WTC11 (cell line): Measurements from ENCODE around the gene LILRB3. TPM values are rescaled to one million over a fixed set of nuclear protein-coding genes. Genes with fewer than 3 reads are reported as not detected.
A peak's percentile ranks its signal among the peaks of the same experiment; 100 is the strongest.

Experiments used
- ATAC-seq: fragments of 200-7000 bp; cut with Tn5 transposase; 2 replicates; pipeline ENCODE4 v1.10.0; 2021; ENCODE audit warnings: mild to moderate bottlenecking, moderate library complexity
- CTCF ChIA-PET: fragments of 300-600 bp; sonication (Branson Sonifier 250); formaldehyde crosslinking; loops from one replicate; lab custom pipeline; 2021; ENCODE audit warnings: antibody characterized with exemption; lab: Charles Lee
- POLR2A ChIA-PET: fragments of 350-600 bp; sonication (Branson Sonifier 250); formaldehyde crosslinking; loops from one replicate; lab custom pipeline; 2021; ENCODE audit warnings: antibody characterized with exemption; lab: Charles Lee
- DNase-seq: peaks from one replicate; pipeline ENCODE4 v3.0.0; 2021; ENCODE audit warnings: low spot score
- H3K27ac Mint-ChIP-seq: 2 replicates; pipeline ENCODE4 v1.8.0; 2021; ENCODE audit warnings: mixed read lengths
- H3K27me3 Mint-ChIP-seq: 2 replicates; pipeline ENCODE4 v1.8.0; 2021; ENCODE audit warnings: low read depth, mild to moderate bottlenecking, moderate library complexity, mixed read lengths
- H3K36me3 Mint-ChIP-seq: 2 replicates; pipeline ENCODE4 v1.8.0; 2021; ENCODE audit warnings: mixed read lengths
- H3K4me1 Mint-ChIP-seq: 2 replicates; pipeline ENCODE4 v1.8.0; 2022; ENCODE audit warnings: mixed read lengths
- H3K4me3 Mint-ChIP-seq: 2 replicates; pipeline ENCODE4 v1.8.0; 2021; ENCODE audit warnings: mild to moderate bottlenecking, moderate library complexity, mixed read lengths
- H3K9me3 Mint-ChIP-seq: 2 replicates; pipeline ENCODE4 v1.8.0; 2021; ENCODE audit warnings: mixed read lengths
- CREB1 ChIP-seq: sonication (generic); formaldehyde crosslinking; IDR thresholded peaks from 2 replicates; pipeline ENCODE4 v1.8.0; 2023; ENCODE audit warnings: mild to moderate bottlenecking, missing genetic modification reagents
- ELF4 ChIP-seq: sonication (generic); formaldehyde crosslinking; IDR thresholded peaks from 2 replicates; pipeline ENCODE4 v1.8.1; 2022; ENCODE audit warnings: low read depth, mild to moderate bottlenecking, moderate library complexity, missing genetic modification reagents
- EMX1 ChIP-seq: fragments of 250-450 bp; sonication (Bioruptor Pico); IDR thresholded peaks from 2 replicates; pipeline ENCODE4 v1.8.0; 2021; ENCODE audit warnings: mild to moderate bottlenecking
- FOXJ3 ChIP-seq: sonication (generic); formaldehyde crosslinking; IDR thresholded peaks from 2 replicates; pipeline ENCODE4 v1.9.0; 2021; ENCODE audit warnings: missing genetic modification reagents, mild to moderate bottlenecking, borderline replicate concordance
- JUN ChIP-seq: sonication (generic); formaldehyde crosslinking; IDR thresholded peaks from 2 replicates; pipeline ENCODE4 v1.8.0; 2023; ENCODE audit warnings: mild to moderate bottlenecking, missing genetic modification reagents
- NFE2L1 ChIP-seq: sonication (generic); formaldehyde crosslinking; IDR thresholded peaks from 2 replicates; pipeline ENCODE4 v1.8.1; 2023; ENCODE audit warnings: missing genetic modification reagents
- SOX15 ChIP-seq: fragments of 250-450 bp; sonication (Bioruptor Pico); IDR thresholded peaks from 2 replicates; pipeline ENCODE4 v1.9.0; 2021; ENCODE audit warnings: mild to moderate bottlenecking
- ZNF121 ChIP-seq: sonication (generic); formaldehyde crosslinking; IDR thresholded peaks from 2 replicates; pipeline ENCODE4 v1.8.0; 2023; ENCODE audit warnings: missing genetic modification reagents
- ZNF138 ChIP-seq: sonication (generic); formaldehyde crosslinking; conservative IDR thresholded peaks from 2 replicates; pipeline ENCODE4 v1.8.1; 2022; ENCODE audit warnings: mild to moderate bottlenecking, moderate library complexity, missing genetic modification reagents
- ZNF219 ChIP-seq: sonication (generic); formaldehyde crosslinking; IDR thresholded peaks from 2 replicates; pipeline ENCODE4 v1.8.0; 2023; ENCODE audit warnings: missing genetic modification reagents, mild to moderate bottlenecking, borderline replicate concordance
- ZNF423 ChIP-seq: fragments of 250-450 bp; sonication (Bioruptor Pico); IDR thresholded peaks from 2 replicates; pipeline ENCODE4 v2.1.2; 2022; ENCODE audit warnings: mild to moderate bottlenecking, moderate library complexity
- total RNA-seq: library from RNA; stranded (reverse); gene quantifications from 3 replicates; pipeline ENCODE4 v1.2.3, GENCODE V29; 2021
- TF ChIP-seq, protein P1 (sequence below): fragments of 250-450 bp; sonication (Bioruptor Pico); IDR thresholded peaks from 2 replicates; pipeline ENCODE4 v1.9.0; 2021; ENCODE audit warnings: mild to moderate bottlenecking, borderline replicate concordance
- TF ChIP-seq, protein P2 (sequence below): sonication (generic); formaldehyde crosslinking; IDR thresholded peaks from 2 replicates; pipeline ENCODE4 v1.8.1; 2023; ENCODE audit warnings: mild to moderate bottlenecking, missing genetic modification reagents, moderate library complexity
- TF ChIP-seq, protein P3 (sequence below): sonication (generic); formaldehyde crosslinking; IDR thresholded peaks from 2 replicates; pipeline ENCODE4 v1.8.0; 2023; ENCODE audit warnings: missing genetic modification reagents
- TF ChIP-seq, protein P4 (sequence below): sonication (generic); formaldehyde crosslinking; IDR thresholded peaks from 2 replicates; pipeline ENCODE4 v1.8.1; 2022; ENCODE audit warnings: mild to moderate bottlenecking, moderate library complexity, missing genetic modification reagents
- TF ChIP-seq, protein P5 (sequence below): fragments of 250-450 bp; sonication (Bioruptor Pico); IDR thresholded peaks from 2 replicates; pipeline ENCODE4 v1.9.0; 2021; ENCODE audit warnings: moderate library complexity, mild to moderate bottlenecking, inconsistent platforms, borderline replicate concordance
- TF ChIP-seq, protein P6 (sequence below): sonication (generic); formaldehyde crosslinking; IDR thresholded peaks from 2 replicates; pipeline ENCODE4 v1.8.0; 2022; ENCODE audit warnings: mild to moderate bottlenecking, missing genetic modification reagents

LILRB3 gene
- total RNA-seq, 1 experiment from 2014 or later: not detected

DNA sequence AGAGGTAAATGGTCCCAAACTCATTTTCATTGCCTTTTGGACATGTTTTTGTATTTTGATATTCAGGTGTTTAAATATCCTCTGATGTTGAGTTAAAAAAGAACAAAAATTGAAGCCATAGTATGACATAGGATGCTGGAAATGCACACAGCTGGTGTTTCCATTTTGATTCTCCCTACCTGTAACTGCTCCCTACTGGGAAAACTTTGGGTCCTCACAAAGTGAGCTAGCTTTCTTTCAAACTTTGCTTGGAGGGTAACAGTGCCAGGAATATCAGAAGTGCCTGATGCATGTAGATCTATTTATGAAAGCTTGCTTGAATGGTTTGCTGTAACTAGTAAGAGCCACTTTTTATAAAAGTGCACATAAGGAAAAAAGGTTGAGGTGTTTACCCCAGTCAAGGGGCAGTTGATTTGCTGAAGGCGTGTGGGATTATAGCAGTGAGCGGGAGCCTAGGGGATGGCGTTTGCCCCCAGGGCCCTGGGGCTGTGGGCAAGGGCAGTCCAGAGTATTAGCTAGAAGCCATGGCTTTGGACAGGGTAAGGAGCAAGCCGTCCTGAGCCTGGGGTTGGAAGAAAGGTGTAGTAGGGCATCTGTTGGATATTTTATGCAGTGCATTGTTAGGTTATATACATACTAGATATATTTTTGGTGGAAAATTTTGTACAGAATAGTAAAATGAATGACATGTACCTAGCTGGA is 17.9 kb downstream of the LILRB3 start (continued):
- TF ChIP-seq, protein P1, sequence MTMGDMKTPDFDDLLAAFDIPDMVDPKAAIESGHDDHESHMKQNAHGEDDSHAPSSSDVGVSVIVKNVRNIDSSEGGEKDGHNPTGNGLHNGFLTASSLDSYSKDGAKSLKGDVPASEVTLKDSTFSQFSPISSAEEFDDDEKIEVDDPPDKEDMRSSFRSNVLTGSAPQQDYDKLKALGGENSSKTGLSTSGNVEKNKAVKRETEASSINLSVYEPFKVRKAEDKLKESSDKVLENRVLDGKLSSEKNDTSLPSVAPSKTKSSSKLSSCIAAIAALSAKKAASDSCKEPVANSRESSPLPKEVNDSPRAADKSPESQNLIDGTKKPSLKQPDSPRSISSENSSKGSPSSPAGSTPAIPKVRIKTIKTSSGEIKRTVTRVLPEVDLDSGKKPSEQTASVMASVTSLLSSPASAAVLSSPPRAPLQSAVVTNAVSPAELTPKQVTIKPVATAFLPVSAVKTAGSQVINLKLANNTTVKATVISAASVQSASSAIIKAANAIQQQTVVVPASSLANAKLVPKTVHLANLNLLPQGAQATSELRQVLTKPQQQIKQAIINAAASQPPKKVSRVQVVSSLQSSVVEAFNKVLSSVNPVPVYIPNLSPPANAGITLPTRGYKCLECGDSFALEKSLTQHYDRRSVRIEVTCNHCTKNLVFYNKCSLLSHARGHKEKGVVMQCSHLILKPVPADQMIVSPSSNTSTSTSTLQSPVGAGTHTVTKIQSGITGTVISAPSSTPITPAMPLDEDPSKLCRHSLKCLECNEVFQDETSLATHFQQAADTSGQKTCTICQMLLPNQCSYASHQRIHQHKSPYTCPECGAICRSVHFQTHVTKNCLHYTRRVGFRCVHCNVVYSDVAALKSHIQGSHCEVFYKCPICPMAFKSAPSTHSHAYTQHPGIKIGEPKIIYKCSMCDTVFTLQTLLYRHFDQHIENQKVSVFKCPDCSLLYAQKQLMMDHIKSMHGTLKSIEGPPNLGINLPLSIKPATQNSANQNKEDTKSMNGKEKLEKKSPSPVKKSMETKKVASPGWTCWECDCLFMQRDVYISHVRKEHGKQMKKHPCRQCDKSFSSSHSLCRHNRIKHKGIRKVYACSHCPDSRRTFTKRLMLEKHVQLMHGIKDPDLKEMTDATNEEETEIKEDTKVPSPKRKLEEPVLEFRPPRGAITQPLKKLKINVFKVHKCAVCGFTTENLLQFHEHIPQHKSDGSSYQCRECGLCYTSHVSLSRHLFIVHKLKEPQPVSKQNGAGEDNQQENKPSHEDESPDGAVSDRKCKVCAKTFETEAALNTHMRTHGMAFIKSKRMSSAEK: no peak
- TF ChIP-seq ZNF138 (no peak), JUN (CRISPR knock-in tag) (no peak), ZNF219 (CRISPR knock-in tag) (no peak), CREB1 (no peak), NFE2L1 (CRISPR knock-in tag) (no peak)
- TF ChIP-seq, protein P2, sequence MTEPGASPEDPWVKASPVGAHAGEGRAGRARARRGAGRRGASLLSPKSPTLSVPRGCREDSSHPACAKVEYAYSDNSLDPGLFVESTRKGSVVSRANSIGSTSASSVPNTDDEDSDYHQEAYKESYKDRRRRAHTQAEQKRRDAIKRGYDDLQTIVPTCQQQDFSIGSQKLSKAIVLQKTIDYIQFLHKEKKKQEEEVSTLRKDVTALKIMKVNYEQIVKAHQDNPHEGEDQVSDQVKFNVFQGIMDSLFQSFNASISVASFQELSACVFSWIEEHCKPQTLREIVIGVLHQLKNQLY (CRISPR knock-in tag): no peak

DNA sequence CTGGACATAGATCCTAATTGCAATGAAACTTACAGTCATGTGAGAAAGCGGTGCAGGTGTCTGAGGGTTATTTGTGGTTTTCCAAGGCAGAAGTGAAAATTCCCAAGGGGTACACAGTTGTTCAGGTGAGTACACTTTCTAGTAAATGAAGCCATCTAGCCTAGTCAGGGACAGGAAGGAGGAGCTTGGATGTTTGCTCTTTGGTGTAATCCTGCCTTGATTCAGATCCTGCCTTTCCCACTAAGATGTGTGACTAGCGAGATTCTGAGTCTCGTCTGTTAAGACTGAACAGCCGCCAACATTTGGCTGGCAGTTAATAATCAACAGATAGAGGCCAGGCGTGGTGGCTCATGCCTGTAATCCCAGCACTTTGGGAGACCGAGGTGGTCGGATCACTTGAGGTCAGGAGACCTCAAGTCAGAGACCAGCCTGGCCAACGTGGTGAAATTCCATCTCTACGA is 19.6 kb downstream of the LILRB3 start:
- ChIA-PET POLR2A (no interaction called here), CTCF (interaction anchor here (1.9 kb wide), 1 partner anchor 63 kb away, joined by 6 read pairs; no protein-coding TSS in a partner anchor)
- Mint-ChIP-seq H3K4me3 (peak overlapping the region; percentile 100), H3K27me3 (no peaks in the 10 kb centered on the region), H3K9me3 (no peaks in the 10 kb centered on the region), H3K4me1 (peaks cover 68% of the 10 kb centered on the region), H3K27ac (peak overlapping the region; percentile 100), H3K36me3 (peaks cover 76% of the 10 kb centered on the region)
- 0 out of 2 replicates have a peak, but pooled peaks have one; percentile 19 for TF ChIP-seq EMX1 (CRISPR knock-in tag)
- TF ChIP-seq, protein P3, sequence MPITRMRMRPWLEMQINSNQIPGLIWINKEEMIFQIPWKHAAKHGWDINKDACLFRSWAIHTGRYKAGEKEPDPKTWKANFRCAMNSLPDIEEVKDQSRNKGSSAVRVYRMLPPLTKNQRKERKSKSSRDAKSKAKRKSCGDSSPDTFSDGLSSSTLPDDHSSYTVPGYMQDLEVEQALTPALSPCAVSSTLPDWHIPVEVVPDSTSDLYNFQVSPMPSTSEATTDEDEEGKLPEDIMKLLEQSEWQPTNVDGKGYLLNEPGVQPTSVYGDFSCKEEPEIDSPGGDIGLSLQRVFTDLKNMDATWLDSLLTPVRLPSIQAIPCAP (CRISPR knock-in tag): no peak
- ATAC-seq (no peak), DNase-seq (no peak)

DNA sequence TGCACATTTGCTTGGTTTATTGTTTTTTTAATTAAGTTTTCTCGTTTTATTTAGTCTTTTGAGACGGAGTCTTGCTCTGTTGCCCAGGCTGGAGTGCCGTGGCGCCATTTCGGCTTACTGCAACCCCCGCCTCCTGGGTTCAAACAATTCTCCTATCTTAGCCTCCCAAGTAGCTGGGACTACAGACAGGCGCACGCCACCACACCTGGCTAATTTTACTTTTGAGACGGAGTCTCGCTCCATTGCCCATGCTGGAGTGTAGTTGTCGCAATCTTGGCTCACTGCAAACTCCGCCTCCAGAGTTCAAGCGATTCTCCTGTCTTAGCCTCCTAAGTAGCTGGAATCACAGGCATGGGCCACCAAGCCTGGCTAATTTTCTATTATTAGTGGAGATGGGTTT is 20.8 kb downstream of the LILRB3 start:
- TF ChIP-seq ZNF121 (CRISPR knock-in tag): peak; percentile 58; the same call in 1 of the 2 replicates
- TF ChIP-seq, protein P4, sequence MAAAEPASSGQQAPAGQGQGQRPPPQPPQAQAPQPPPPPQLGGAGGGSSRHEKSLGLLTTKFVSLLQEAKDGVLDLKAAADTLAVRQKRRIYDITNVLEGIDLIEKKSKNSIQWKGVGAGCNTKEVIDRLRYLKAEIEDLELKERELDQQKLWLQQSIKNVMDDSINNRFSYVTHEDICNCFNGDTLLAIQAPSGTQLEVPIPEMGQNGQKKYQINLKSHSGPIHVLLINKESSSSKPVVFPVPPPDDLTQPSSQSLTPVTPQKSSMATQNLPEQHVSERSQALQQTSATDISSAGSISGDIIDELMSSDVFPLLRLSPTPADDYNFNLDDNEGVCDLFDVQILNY (CRISPR knock-in tag): no peak
- TF ChIP-seq, protein P5, sequence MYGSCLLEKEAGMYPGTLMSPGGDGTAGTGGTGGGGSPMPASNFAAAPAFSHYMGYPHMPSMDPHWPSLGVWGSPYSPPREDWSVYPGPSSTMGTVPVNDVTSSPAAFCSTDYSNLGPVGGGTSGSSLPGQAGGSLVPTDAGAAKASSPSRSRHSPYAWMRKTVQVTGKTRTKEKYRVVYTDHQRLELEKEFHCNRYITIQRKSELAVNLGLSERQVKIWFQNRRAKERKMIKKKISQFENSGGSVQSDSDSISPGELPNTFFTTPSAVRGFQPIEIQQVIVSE (CRISPR knock-in tag): no peak
- TF ChIP-seq, protein P6, sequence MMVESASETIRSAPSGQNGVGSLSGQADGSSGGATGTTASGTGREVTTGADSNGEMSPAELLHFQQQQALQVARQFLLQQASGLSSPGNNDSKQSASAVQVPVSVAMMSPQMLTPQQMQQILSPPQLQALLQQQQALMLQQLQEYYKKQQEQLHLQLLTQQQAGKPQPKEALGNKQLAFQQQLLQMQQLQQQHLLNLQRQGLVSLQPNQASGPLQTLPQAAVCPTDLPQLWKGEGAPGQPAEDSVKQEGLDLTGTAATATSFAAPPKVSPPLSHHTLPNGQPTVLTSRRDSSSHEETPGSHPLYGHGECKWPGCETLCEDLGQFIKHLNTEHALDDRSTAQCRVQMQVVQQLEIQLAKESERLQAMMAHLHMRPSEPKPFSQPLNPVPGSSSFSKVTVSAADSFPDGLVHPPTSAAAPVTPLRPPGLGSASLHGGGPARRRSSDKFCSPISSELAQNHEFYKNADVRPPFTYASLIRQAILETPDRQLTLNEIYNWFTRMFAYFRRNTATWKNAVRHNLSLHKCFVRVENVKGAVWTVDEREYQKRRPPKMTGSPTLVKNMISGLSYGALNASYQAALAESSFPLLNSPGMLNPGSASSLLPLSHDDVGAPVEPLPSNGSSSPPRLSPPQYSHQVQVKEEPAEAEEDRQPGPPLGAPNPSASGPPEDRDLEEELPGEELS: no peak
- no peak for TF ChIP-seq ELF4 (CRISPR knock-in tag)
- TF ChIP-seq ZNF423 (CRISPR knock-in tag): no peak
- TF ChIP-seq FOXJ3 (CRISPR knock-in tag): no peak
- TF ChIP-seq, protein P3 (CRISPR knock-in tag): no peak
- no peak for TF ChIP-seq SOX15
- TF ChIP-seq, all 79 proteins: peak for 1
- ATAC-seq (no peak), DNase-seq (no peak)
- ChIA-PET CTCF (interaction anchor here (0.9 to 1.9 kb wide), 2 partner anchors 11 to 64 kb away, joined by 4 to 6 read pairs; partner anchors contain the start of gene TSEN34), POLR2A (interaction anchor here (3.0 kb wide), 1 partner anchor 12 kb away, joined by 25 read pairs; the partner anchor contains the start of genes MBOAT7 and TSEN34)
- H3K4me1 Mint-ChIP-seq: peaks cover 58% of the 10 kb centered on the region
- H3K27me3 Mint-ChIP-seq: no peaks in the 10 kb centered on the region
- peaks cover 64% of the 10 kb centered on the region for H3K36me3 Mint-ChIP-seq
- no peaks in the 10 kb centered on the region for H3K9me3 Mint-ChIP-seq
- H3K4me3 Mint-ChIP-seq: peak overlapping the region; percentile 100
- H3K27ac Mint-ChIP-seq: peak overlapping the region; percentile 100
